ENCODE data around the gene ADCY2.

The ADCY2 gene

DNA sequence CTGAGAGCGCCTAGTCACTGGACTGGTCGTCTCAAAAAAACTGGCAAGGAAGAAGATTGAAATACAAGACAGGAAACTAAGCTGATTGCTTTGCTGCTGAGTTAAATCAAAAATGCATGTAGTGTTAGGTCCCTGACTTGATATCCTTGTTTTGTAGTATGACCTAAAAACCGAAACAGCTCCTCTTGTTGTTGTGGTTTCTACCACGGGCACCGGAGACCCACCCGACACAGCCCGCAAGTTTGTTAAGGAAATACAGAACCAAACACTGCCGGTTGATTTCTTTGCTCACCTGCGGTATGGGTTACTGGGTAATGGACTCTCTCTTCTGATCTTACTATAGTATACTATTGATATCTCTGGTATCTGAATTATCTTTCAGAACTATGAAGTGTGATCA lies 477.3 kb downstream of the ADCY2 start:
- no peak for DNase-seq (ENCODE audit: low read depth)

DNA sequence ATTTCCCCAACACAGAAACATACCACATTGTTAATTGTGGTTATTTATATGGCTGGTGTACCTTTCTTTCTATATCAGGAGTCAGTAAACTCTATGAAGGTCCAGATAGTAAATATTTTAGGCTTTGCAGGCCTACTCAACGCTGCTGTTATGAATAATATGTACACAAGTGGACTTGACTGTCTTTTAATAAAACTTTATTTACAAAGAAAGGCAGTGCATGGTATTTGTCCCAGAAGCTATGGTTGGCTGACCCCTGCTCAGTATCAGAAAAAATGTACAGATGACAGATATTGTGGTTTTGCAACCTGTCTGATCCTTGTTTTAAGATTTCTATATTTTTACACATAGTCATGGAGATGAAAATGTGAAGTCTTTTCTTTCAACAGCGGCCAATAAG lies 478.7 kb downstream of the ADCY2 start:
- DNase-seq (ENCODE audit: low read depth), result no peak

DNA sequence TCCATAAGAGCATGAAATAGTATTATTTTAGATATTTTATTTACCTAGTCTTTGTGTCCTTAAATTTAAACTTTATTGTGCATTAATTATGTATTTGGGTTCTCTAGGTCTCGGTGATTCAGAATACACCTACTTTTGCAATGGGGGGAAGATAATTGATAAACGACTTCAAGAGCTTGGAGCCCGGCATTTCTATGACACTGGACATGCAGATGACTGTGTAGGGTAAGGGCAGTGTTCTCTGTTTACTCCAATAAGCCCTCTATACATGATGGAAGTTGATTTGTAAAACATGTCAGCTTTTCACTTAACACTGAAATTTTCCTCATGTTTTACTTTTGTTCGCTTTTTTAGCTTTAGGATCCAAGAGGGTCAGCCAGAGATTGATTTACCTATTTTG lies 479.2 kb downstream of the ADCY2 start:
- DNase-seq (ENCODE audit: low read depth), result no peak

DNA sequence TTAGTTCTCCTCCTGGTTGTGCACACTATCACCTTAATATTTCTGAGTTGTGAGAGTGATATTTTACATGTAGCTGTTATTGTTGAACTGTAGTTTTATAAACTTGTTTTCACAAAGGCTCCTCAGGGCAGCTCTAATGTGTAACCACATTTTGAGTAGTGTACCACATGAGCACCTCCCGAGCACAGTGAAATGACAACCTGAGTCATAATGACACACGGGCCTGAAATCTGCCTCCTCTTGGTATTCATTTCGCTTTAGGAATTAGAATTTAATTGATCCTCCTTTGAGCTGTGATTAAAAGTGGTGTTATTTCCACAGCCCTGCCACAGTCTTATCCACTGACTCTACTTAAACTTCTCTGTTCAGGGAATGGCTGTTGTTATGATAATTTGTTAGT lies 480.9 kb downstream of the ADCY2 start:
- DNase-seq (ENCODE audit: low read depth), result peak; percentile 50

DNA sequence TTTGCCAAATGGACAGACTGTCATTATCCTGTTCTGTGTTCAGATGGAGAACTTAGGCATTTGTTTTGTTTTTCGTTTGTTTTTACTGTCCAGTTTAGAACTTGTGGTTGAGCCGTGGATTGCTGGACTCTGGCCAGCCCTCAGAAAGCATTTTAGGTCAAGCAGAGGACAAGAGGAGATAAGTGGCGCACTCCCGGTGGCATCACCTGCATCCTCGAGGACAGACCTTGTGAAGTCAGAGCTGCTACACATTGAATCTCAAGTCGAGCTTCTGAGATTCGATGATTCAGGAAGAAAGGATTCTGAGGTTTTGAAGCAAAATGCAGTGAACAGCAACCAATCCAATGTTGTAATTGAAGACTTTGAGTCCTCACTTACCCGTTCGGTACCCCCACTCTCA lies 481.9 kb downstream of the ADCY2 start:
- no peak for DNase-seq (ENCODE audit: low read depth)

DNA sequence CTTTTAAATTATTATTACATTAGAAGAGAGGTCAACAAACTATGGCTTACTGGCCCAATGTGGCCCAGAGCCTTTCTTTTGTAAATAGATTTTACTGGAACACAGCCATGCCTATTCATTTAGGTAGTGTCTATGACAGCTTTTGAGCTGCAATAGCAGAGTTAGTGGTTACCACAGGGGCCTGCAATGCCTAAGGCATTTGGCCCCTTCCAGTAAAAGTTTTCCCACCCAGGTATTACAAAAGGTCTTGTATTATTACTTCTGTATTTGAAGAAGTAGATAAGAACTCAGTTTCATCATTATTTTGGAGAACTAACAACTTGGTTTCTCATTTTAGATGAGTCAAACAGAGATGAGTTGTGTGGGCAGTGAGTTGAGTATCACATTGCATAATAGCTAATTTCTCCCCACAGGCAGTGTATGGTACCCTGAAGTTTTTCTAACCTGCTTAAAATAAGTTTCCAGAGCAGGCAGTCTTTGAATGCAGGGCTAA lies 482.5 kb downstream of the ADCY2 start:
- DNase-seq (ENCODE audit: low read depth), result no peak

Data from stromal cell of bone marrow (primary cell).